Chondrocyte (in vitro differentiated cells): ENCODE measurements around the gene HBE1. TPM values are rescaled to one million over a fixed set of nuclear protein-coding genes. Genes with fewer than 3 reads are reported as not detected.

Experiments used
- DNase-seq: peaks from one replicate; pipeline ENCODE4 v3.0.0; 2021; ENCODE audit warnings: mixed read lengths, low spot score
- H3K27ac Mint-ChIP-seq: one replicate; pipeline ENCODE4 v1.8.0; 2021; ENCODE audit warnings: mild to moderate bottlenecking, moderate library complexity, mixed read lengths; ENCODE audit not compliant: unreplicated experiment
- H3K27me3 Mint-ChIP-seq: 2 replicates; pipeline ENCODE4 v1.8.0; 2021; ENCODE audit warnings: low read depth, mixed read lengths
- H3K36me3 Mint-ChIP-seq: 2 replicates; pipeline ENCODE4 v1.8.0; 2021; ENCODE audit warnings: low read depth, mixed read lengths
- H3K4me1 Mint-ChIP-seq: 2 replicates; pipeline ENCODE4 v1.8.0; 2021; ENCODE audit warnings: low read depth, mild to moderate bottlenecking, mixed read lengths
- H3K4me3 Mint-ChIP-seq: one replicate; pipeline ENCODE4 v1.8.0; 2021; ENCODE audit warnings: mild to moderate bottlenecking, moderate library complexity, mixed read lengths; ENCODE audit not compliant: unreplicated experiment
- H3K9me3 Mint-ChIP-seq: 2 replicates; pipeline ENCODE4 v1.8.0; 2021; ENCODE audit warnings: low read depth, mixed read lengths
- CTCF ChIP-seq: fragments of 200-600 bp; sonication (generic); IDR thresholded peaks from 2 replicates; pipeline ENCODE4 v1.5.0; 2021; ENCODE audit warnings: antibody characterized with exemption, mild to moderate bottlenecking, moderate library complexity
- total RNA-seq: library from RNA; stranded (reverse); gene quantifications from 3 replicates; pipeline ENCODE4 v1.2.1, GENCODE V29; 2021

HBE1 gene
- total RNA-seq, 1 donor from 2014 or later = not detected

- no peak for TF ChIP-seq CTCF
- Mint-ChIP-seq H3K4me3 (no peak overlapping the region), H3K27ac (no peak overlapping the region), H3K27me3 (peaks cover 10% of the 10 kb centered on the region), H3K4me1 (no peaks in the 10 kb centered on the region), H3K9me3 (peaks cover 2% of the 10 kb centered on the region), H3K36me3 (no peaks in the 10 kb centered on the region)
- no peak for DNase-seq
These were observed 34.3 kb upstream of the HBE1 start for GRCh38 chr11:5304046-5304445.

GRCh38 chr11:5303626-5304025 is 33.9 kb upstream of the HBE1 start:
- H3K4me1 Mint-ChIP-seq = no peaks in the 10 kb centered on the region
- H3K9me3 Mint-ChIP-seq = peaks cover 2% of the 10 kb centered on the region
- H3K4me3 Mint-ChIP-seq = no peak overlapping the region
- no peak for DNase-seq
- no peak for TF ChIP-seq CTCF
- H3K36me3 Mint-ChIP-seq = no peaks in the 10 kb centered on the region
- no peak overlapping the region for H3K27ac Mint-ChIP-seq
- peaks cover 10% of the 10 kb centered on the region for H3K27me3 Mint-ChIP-seq

- no peak for DNase-seq
- Mint-ChIP-seq H3K36me3 (no peaks in the 10 kb centered on the region), H3K4me3 (no peak within 1 kb of the TSS), H3K27ac (no peak within 1 kb of the TSS), H3K9me3 (peaks cover 2% of the 10 kb centered on the region), H3K27me3 (peaks cover 7% of the 10 kb centered on the region), H3K4me1 (no peaks in the 10 kb centered on the region)
- no peak for TF ChIP-seq CTCF
These were observed 32.1 kb upstream of the HBE1 start, which contains the start of gene OR51B4 for GRCh38 chr11:5301846-5302245. Gene OR51B4, minus strand, starts transcription at chr11:5301946. Its CDS starts 0 bp downstream, at chr11:5301946.

GRCh38 chr11:5300251-5300650 is 30.5 kb upstream of the HBE1 start:
- H3K4me1 Mint-ChIP-seq = no peaks in the 10 kb centered on the region
- no peak overlapping the region for H3K4me3 Mint-ChIP-seq
- no peak for DNase-seq
- peaks cover 2% of the 10 kb centered on the region for H3K9me3 Mint-ChIP-seq
- no peak overlapping the region for H3K27ac Mint-ChIP-seq
- H3K27me3 Mint-ChIP-seq = peaks cover 14% of the 10 kb centered on the region
- H3K36me3 Mint-ChIP-seq = no peaks in the 10 kb centered on the region
- TF ChIP-seq CTCF = no peak

GRCh38 chr11:5298451-5298850 is 28.7 kb upstream of the HBE1 start:
- Mint-ChIP-seq H3K27me3 (peaks cover 14% of the 10 kb centered on the region), H3K4me3 (no peak overlapping the region)

More at GRCh38 chr11:5298451-5298850, 28.7 kb upstream of the HBE1 start:
- DNase-seq = no peak
- Mint-ChIP-seq H3K9me3 (peaks cover 2% of the 10 kb centered on the region), H3K27ac (no peak overlapping the region), H3K4me1 (no peaks in the 10 kb centered on the region), H3K36me3 (no peaks in the 10 kb centered on the region)
- TF ChIP-seq CTCF = no peak
